RPMI8226 (cell line): ENCODE data around the gene FRMD4A.
A peak's percentile ranks its signal among the peaks of the same experiment; 100 is the strongest.
"Not testable (repeated sequence)": the region's sequence is repeated elsewhere in the genome, so short reads cannot be mapped to it uniquely, and the experiment has no call there.

ENCODE experiments used
- DNase-seq: peaks from one replicate; pipeline ENCODE4 v3.0.0-alpha.2; 2015

FRMD4A gene

DNA sequence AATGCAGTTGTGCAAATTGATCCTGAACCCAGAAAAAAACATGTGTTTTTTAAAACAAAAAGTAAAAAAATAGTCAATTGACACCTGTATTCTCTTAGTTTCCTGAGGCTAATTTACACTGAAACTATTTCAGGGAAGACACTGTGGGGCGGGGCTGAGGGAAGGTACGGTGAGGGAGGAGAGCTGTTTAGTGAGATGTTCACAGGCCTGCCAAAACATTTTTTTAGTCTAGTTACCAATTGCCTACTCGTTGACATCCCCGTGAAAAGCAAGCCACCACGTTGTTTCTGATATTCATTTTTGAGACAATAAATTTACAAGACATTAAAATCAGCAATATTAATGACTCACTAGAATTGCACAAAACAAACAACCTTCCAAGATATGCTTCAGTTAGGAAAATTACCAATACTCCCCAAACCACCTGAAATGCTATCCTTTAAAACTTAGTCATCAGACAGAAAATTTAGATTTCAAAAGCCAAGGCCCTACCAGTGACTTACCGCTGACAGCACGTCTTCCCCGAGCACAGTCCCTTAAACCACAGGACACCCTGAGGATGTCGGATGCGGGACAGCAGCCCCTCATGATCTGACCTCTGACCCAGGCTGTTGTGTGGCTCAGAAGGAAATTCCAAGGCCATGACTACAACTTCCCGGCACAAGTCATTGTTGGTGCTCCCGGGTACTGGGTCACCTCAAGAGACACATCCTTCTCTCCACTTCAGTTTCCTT, 464.8 kb downstream of the FRMD4A start:
- DNase-seq = no peak

DNA sequence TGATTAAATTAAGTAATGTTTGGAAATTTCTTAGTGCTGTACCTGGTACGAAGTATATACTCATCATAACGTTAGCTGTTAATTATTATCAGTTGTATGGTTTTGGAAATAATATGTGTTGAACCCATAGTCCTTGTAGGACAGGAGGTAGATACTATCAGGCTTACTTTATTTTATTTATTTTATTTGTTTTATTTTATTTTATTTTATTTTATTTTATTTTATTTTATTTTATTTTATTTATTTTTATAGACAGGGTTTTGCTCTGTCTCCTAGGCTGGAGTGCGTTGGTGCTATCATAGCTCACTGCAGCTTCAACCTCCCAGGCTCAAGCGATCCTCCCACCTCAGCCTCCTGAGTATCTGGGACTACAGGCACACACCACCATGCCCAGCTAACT, 465.5 kb downstream of the FRMD4A start:
- DNase-seq = not testable (repeated sequence)

DNA sequence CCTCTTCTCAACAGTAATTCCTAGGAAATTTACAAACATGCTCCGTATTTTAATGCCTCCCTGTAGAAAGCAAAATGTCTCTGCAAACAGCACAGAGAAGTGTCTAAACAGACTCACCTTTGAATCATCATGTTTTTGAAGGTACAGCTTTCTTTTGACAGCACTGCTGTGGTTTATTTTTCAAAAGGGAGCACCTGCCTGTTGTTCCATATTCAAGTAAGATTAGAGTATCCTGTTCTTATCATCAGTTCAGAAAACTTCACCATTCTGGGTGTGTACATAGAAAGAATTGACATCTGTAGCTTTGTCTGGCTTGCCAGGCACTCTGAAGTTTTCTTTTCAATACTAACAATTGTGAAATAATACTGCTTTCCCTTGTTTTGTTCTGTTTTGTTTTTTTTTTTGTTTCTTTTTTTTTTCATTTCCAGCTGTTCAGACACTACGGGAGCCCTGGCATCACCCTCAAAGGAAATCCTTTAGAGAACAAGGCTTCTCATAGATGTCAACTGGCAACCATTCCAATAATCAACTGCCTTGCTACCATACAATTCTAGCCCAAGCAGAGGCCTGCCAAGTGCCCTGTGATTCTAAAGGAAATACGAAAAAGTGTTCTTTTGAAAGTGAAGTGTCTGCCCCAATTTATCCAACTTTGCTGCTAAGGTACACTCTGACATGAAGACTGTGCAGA, 468.0 kb downstream of the FRMD4A start:
- DNase-seq = no peak

DNA sequence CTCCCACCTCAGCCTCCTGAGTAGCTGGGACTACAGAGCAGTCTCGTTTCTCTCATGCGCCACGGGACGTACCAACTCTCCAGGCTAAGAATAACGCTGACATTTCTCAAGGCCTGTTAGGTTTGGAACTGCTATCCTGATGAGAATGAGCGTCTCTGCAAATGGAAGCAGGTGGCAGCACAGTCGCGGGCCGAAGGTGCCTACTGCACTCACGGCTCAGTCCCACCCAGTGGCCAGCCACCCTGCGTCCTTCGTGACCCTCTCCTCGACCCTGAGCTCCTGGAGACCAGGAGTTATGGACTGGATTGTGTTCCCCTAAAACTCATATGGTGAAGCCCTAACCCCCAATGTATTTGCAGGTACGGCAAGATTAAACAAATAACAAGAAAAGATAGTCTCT, 469.8 kb downstream of the FRMD4A start:
- no peak for DNase-seq

DNA sequence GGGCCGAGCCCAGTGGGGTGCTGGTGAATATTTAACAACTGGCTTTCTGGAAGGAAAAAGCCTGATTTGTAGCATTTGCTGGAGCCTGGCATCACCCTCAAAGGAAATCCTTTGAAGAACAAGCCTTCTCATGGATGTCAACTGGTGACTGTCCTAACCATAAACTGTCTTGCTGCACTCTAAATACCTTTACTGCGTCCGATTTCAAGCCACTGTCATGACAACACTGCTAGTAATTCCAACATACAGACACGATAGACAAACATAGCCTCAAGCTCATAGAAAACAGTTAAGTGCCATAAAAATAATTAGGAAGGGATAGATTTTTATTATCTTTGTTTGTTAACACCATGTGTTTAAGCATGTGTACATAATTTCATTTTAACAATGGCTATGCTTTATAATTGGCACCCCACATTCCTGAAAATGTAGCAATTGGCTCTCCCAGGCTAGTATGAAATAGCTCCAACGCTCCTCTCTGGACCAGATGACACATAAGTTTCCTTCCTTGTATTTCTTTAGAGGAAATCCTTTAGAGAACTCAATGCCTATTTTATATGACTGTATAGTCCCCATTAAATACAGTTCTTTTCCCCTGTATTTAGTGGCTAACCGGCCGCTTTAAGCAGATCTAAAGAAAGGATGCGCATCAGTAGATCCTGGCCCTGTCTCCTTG, 470.6 kb downstream of the FRMD4A start:
- no peak for DNase-seq

DNA sequence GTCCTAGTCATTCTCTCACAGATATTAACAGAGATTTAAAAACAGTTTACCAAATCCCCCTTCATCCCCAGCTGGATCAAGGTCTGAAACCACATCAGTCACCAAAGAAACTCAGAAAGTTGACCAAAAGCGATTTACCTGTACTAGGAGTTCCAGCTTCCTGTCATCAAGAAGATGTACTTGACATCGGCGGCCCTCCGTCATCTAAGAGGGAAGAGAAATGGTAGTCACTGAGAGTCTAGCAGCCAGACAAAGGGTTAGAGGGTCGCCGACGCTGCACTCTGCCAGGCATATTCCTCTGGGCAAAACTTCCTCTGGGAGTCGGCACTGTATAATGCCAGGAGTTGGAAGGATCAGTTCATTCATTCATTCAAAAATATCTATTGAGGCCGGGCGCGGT, 472.0 kb downstream of the FRMD4A start:
- no peak for DNase-seq

DNA sequence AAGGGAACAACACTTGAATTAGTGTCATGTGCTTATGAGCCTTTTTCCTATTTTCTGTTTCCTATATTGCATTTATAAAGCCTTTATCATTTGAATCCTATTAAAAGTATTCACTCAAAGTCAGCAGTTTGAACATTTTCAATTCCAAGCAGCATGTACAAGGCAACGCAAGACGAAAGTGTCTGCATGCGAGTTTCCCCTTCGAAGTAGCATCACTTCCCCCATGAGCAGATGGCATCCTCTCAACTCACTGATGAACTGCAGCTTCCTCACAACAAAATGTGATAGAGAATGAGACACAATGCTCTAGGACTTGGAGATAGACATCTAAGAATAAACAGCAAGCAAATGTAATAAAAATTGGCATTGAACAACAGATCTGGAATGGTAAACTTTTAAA, 473.3 kb downstream of the FRMD4A start:
- DNase-seq = no peak

DNA sequence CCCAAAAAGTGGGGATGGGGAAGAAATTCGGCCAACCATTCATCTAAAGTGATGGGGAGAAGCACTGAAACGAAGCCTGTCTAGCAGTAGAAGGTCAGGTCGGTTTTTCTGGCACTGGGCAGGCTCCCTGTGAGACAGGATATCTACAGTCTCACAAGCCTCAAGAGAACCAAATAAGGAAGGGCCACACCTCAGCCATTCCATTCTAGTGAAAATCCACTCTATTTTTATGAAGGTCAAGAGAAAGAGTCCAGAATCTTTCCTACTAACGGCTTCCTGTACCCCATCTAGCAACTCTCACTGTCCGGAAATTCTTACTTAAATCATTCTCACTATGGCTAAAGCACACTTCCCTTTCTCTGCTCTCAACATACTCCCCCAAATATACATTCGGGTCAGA, 476.9 kb downstream of the FRMD4A start:
- DNase-seq = no peak

DNA sequence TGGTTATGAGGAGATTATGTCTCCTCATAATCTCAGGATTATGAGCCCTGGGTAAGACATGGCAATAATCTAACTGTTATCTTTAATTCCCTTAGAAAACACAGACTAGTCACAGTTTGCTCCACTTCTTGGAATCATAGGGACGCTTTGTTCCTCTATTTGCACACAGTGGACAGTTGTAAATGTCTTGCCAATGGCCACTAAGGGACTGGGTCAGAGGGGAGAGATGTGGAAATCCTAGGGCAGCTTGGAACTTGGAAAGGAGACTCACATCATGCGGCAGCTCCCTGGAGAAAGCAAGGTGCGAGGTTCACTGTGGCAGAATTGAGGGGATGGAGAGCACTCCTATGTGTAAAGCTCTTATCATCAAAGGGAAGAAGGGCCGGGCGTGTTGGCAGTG, 477.9 kb downstream of the FRMD4A start:
- no peak for DNase-seq

DNA sequence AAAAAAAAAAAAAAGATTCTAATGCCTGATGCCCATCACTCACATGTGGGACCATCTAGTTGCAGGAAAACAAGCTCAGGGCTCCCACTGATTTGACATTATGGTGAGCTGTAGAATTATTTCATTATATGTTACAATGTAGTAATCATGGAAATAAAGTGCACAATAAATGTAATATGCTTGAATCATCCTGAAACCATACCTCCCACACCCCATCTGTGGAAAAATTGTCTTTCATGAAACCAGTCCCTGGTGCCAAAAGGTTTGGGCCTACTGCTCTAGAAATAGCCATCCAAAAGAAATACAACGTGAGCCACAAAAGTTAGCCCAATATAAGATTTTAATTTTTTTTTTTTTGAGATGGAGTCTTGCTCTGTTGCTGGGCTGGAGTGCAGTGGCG, 478.8 kb downstream of the FRMD4A start:
- DNase-seq = no peak

DNA sequence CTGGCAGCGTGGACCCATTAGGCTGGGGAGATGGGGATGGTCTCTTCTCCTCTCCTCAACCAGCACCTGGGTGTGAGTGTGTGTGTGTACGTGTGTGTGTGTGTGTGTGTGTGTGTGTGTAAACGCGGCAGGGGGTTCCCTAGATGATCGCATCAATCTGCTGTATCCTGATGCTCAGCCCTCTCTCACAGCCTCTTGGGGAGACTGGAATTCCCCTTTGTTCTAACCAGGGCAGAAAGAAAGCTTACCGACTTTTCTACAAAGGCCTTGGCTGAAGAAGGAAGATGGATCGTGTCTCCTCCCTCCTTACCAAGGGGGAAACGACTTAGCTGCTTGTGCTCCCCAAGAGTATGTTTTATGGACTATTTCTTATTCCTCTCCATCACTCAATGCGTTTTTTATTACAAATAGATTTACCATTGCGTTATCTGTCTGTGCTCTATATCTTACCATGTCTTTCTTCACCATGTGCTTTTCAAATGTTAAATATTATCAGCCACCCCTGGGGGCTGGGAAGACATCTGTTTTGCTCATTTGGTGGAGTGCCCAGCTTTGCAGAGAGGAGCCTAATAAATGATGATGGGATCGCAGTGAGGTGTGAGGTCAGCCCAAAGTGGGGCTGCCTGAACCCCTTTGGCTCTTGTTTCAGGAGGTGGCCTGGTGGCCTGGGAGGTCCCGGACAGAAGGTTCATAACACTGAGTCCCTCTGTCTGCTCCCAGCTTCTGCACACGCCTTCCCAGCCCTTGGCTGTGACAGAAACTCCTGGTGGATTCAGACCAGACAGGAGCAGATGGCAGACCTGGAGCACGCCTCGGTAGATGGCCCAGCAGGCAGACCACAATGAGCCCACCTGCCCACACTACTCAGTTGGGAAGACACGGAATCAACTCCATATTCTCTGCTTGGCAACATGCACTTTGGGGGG, 481.9 kb downstream of the FRMD4A start:
- no peak for DNase-seq

DNA sequence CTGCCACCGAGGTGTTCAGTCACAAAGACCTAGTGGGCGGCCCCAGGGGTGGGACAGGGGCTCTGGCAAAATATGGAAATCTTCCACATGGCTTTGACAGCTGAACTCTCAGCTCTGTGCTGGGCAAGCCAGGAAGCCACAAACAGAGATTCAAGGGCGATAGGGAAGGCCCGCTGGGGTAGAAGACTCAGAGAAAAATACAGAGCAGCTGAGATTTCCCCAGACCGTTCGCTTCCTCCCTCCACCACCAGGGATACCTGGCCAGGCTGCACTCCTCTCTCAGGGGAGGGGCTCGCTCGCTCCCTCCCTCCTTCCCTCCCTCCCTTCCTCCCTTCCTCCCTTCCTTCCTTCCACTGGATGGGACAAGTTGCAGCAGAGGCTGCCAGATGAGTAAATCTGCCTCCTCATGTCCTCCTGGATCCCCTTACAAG, 483.5 kb downstream of the FRMD4A start:
- no peak for DNase-seq

DNA sequence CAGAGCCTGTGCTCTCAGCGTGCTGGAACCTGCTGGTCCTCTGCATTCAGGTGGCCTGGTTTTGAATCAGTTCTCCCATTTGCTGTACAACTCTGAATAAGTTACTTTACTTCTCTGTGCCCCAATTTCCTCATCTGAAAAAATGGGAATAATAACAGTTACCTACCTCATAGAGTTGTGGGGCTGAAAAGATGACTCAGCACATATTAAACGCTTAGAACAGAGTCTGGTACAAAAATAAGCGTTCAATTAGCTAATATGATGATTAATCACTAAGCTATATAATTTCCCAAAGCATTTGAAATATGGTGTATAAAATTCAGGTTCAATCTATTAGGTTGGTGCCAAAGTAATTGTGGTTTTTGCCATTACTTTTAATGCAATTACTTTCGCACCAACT, 484.8 kb downstream of the FRMD4A start:
- no peak for DNase-seq

DNA sequence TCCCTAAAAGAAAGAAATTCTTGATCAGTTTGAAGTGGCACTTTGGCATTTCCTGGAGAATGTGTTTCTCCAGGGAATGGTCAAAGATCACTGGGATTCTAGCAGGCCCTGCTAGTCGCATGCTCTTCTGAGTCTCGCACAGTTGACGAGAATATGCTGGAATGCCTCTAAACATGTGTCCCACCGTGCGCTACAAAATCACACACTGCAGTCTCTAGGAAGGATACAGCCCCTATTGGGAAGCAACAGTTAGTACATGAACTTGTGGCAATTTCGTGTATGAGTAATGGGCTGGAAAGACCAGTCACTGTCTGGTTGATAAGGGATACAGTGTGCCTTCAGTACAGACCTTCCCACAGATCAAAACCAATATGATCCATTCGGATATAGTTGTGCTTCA, 486.1 kb downstream of the FRMD4A start:
- DNase-seq = no peak

DNA sequence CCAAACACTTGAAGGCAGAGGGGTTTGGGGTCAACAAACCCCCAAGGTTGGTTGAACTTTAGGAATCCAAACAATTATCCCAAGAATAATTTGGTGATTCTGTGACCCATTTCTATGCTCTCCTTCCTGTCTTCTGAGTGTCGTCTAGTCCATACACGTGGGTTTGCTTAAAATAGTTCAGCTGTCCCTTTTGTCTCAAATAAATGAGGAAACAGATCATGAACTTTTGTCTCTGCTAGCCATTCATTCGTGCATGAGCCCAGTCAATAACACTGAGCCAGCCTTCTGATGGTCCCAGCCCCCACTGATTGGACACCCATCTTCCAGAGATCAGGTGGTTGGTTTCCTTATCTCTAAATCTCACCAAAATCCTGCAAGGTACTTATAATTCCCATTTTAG, 488.6 kb downstream of the FRMD4A start:
- DNase-seq = no peak

DNA sequence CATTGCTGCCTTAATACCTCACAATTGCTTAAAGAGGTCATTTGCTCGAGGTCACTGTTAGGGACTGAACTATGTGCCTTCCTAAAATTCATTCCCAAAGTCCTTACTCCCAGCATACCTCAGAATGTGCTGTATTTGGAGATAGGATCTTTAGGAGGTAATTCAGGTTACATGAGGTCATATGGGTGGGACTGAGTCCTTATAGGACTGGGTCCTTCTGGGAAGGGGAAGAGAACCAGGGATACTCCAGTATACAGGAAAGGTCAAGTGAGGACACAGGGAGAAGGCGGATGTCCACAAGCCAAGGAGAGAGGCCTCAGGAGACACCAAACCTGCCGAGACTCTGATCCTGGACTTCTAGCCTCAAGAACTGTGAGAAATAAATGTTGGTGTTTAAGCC, 490.7 kb downstream of the FRMD4A start:
- DNase-seq = no peak

DNA sequence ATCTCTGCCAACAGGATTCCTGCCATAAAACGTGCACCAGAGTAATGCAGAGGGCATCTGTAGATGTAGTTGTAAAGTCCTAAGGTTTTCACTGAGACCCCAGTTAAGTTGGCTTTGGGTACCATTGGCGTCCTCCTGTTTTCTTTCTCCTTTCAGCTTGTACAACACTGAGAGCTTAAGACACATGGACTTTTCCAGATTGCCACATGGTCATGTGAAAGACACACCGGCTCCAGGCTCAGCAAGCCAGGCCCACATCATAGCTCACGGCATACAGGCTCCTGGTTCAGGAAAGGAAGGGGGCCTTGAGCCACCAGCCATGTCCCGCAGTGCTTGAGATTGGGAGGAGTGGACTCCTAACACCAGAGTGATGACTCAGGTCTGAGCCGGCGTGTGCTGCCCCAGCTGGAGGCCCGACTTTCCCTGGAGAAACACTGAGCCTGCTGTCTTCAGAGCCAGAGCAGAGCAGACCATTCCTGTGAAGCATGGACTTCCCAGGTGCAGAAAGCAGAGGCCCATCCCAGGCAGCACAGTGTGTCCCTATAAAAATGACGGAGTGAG, 491.2 kb downstream of the FRMD4A start:
- no peak for DNase-seq

DNA sequence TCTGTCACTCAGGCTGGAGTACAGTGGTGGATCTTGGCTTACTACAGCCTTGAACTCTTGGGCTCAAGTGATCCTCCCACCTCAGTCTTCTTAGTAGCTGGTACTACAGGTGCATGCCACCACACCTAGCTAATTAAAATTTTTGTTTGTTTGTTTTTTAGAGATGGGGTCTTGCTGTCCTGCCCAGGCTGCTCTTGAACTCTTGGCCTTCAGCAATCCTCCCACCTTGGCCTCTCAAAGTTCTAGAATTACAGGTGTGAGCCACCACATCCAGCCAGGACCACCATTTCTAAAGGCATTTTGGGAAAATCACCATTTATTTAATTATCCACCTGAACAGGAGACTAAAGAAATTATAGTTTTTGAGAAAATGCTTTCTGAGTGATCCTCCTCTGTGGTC, 491.7 kb downstream of the FRMD4A start:
- no peak for DNase-seq

DNA sequence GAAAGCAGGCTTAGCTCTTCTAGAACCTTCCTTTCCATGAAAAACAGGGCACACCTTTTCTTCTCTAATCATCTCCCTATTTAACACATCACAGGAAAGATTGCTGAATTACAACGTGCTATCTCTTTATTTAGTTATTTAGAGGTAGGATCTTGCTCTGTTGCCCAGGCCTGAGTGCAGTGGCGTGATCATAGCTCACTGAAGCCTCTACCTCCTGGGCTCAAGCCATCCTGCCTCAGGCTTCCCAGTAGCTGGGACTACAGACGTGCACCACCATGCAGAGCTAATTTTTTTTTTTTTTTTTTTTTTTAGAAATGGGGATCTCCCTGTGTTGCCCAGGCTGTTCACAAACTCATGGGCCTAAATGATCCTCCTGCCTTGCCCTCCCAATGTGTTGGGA, 492.8 kb downstream of the FRMD4A start:
- DNase-seq = no peak

DNA sequence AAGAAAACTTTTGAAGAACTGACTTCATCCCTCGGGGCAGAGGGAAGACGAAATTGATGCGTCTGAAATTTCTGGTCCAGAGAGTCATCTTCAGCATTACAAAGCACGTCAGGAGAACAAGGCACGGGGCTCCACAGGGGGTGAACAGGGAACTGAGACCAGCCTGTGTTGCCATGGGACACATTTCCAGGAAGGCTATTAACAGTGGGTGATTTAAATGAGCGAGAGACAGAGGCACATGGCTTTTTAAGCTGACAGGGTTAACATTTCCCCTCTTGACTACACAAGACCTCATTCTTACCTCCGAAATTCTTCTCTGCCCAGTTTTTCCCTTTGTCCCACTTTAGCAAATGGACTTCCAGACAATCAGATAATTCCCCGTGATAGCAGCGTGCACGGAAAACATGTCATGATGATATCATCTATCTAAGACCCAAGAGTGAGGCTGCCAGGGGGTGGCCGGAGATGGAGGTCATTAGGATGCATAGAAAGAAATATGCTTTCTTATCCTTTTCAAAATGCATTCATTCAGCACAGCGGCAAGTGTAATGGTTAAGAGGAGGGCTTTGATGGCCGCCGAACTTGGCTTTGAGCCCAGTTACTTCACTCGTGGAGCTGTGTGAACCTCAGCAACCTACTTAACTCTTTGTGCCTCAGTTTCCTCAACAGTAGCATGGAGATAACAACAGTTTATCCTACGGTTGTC, 496.0 kb downstream of the FRMD4A start:
- DNase-seq = no peak

DNA sequence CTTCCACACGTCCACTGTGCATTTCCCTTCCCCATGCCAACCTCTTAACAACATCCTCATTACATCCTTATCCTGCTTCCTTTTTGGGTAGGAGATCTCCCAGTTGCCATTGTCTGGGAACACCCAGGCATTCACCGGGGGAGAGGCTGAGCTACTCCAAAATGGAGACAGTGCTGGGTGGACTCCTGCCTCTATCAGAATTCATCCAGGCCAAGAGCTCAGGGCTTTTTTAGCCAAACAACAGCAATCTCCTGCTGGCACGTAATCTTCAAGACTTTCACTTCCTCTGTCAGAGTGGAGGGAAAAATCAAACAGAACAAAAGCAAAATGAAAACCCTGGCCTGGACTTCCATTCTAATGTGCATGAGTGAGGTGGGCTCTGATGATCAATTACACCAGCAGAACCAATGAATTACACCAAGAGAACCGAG, 499.0 kb downstream of the FRMD4A start:
- DNase-seq = peak; percentile 23

DNA sequence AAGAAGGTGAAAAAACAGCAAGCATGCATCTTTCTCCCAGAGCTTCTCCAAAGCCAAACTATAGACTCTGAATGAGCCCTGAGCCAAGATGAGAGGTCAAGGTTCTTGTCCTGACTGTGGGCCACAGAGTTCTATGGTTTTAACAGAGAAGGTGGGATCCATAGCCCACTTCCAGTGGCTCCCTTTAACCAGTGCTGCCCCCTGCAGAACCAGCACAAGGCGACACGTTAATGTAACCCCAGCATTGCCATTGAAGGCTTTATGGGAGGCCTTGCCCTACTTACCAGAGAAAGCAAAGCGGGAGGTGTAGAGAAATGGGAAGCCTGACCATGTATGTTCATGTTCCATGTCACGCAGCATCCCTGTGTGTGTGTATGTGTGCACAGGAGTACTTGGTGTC, 500.3 kb downstream of the FRMD4A start:
- DNase-seq = no peak
